PFSK-1 (cell line): ENCODE measurements around the gene CAPN9.

Experiments used
- FOXP2 ChIP-seq: optimal IDR thresholded peaks from 2 replicates; pipeline ENCODE3; 2011; ENCODE audit warnings: borderline replicate concordance, control low read depth, inconsistent platforms; ENCODE audit not compliant: insufficient read depth; ENCODE audit errors: extremely low read length, extremely low read depth
- POLR2AphosphoS5 ChIP-seq: IDR thresholded peaks from 2 replicates; pipeline ENCODE4 v1.6.1; 2012; ENCODE audit warnings: low read depth, mild to moderate bottlenecking, control low read depth, low read length, moderate library complexity
- SIN3A ChIP-seq: IDR thresholded peaks from 2 replicates; pipeline ENCODE4 v1.6.1; 2012; ENCODE audit warnings: mild to moderate bottlenecking, low read length, moderate library complexity, borderline replicate concordance; ENCODE audit not compliant: insufficient read depth
- TAF1 ChIP-seq: IDR thresholded peaks from 2 replicates; pipeline ENCODE4 v1.6.1; 2012; ENCODE audit warnings: low read length, control low read depth, borderline replicate concordance; ENCODE audit not compliant: insufficient read depth
- TF ChIP-seq, protein P1 (sequence below), 2 experiments: IDR thresholded peaks; 2 replicates each; pipeline versions ENCODE4 v1.6.1 to v1.8.0; 2011 to 2012; ENCODE audit warnings: low read depth in 2 of 2, low read length in 2 of 2, control low read depth in 1 of 2, inconsistent platforms in 1 of 2, mild to moderate bottlenecking in 1 of 2, moderate library complexity in 1 of 2; ENCODE audit not compliant: insufficient read depth in 1 of 2

The CAPN9 gene

DNA sequence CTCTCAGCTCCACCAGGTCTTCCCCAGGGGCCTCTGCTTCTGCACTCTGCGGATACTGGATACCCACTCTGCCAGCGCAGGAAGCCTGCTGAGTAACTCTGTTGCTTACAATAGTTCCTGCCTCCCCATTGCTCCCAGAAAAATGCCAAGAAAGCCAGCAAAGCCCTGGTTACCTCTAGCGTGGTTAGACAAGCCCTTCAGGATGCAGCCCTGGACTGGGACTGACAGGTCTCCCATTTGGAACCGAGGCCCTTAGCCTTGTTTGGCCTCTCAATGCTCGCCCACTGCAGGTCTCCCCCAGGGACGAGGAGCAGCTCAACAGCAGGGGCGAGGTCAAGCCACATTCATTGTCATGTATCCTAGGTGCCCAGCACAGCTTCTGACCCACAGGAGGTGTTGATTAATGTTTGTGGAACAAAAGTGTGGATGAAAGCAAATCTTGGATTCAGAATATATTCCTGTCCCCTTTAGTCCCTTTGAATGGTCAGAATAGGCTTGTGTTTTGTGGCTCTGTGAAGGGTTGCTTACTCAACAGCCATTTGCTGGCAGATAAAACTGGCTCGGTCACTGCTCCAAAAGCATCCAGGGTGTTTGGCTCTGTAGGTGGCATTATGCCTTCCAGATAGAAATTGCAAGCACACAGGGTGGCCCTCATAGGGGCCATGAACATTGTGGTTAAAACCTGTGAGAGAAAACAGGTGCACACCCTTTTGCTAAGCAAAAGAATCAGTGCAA lies 62.2 kb downstream of the CAPN9 start:
- TF ChIP-seq SIN3A (no peak), TAF1 (no peak), FOXP2 (no peak), POLR2AphosphoS5 (no peak)
- TF ChIP-seq, protein P1, sequence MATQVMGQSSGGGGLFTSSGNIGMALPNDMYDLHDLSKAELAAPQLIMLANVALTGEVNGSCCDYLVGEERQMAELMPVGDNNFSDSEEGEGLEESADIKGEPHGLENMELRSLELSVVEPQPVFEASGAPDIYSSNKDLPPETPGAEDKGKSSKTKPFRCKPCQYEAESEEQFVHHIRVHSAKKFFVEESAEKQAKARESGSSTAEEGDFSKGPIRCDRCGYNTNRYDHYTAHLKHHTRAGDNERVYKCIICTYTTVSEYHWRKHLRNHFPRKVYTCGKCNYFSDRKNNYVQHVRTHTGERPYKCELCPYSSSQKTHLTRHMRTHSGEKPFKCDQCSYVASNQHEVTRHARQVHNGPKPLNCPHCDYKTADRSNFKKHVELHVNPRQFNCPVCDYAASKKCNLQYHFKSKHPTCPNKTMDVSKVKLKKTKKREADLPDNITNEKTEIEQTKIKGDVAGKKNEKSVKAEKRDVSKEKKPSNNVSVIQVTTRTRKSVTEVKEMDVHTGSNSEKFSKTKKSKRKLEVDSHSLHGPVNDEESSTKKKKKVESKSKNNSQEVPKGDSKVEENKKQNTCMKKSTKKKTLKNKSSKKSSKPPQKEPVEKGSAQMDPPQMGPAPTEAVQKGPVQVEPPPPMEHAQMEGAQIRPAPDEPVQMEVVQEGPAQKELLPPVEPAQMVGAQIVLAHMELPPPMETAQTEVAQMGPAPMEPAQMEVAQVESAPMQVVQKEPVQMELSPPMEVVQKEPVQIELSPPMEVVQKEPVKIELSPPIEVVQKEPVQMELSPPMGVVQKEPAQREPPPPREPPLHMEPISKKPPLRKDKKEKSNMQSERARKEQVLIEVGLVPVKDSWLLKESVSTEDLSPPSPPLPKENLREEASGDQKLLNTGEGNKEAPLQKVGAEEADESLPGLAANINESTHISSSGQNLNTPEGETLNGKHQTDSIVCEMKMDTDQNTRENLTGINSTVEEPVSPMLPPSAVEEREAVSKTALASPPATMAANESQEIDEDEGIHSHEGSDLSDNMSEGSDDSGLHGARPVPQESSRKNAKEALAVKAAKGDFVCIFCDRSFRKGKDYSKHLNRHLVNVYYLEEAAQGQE (IDR thresholded peaks at IDR 0.05; ENCODE audit: insufficient read depth in 1 of 2, low read depth in 2 of 2, low read length in 2 of 2), result no peak

GRCh38 chr1:230812568-230812967 lies 65.4 kb downstream of the CAPN9 start:
- no peak for TF ChIP-seq FOXP2
- TF ChIP-seq TAF1, result no peak
- no peak for TF ChIP-seq POLR2AphosphoS5
- TF ChIP-seq, protein P1 (IDR thresholded peaks at IDR 0.05; ENCODE audit: insufficient read depth in 1 of 2, low read depth in 2 of 2, low read length in 2 of 2), result no peak
- TF ChIP-seq SIN3A, result no peak

GRCh38 chr1:230814949-230815692 lies 67.9 kb downstream of the CAPN9 start:
- TF ChIP-seq, protein P1 (IDR thresholded peaks at IDR 0.05; ENCODE audit: insufficient read depth in 1 of 2, low read depth in 2 of 2, low read length in 2 of 2), result no peak
- TF ChIP-seq SIN3A, result no peak
- TF ChIP-seq POLR2AphosphoS5, result no peak
- no peak for TF ChIP-seq FOXP2
- TF ChIP-seq TAF1, result no peak

DNA sequence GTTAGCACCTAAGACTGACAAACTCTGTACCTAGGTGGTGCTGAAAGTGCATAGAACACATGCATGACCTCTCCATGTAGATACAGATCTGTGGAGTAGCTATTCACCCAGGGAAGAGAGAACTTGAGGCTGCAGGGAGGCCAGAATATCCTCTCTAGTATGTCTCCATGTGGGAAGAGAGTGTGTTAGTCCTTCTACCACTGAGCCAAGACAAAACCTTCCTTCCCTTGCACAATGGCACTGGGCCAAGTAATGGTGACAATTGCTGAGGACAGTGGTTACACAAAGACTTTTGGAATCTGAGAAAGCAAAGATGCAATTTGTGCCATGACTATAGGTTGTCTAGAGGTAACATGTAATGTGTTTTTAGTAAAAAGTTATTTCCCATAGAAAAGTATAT lies 68.8 kb downstream of the CAPN9 start:
- TF ChIP-seq POLR2AphosphoS5 (no peak), TAF1 (no peak), FOXP2 (no peak), SIN3A (no peak)
- TF ChIP-seq, protein P1 (IDR thresholded peaks at IDR 0.05; ENCODE audit: insufficient read depth in 1 of 2, low read depth in 2 of 2, low read length in 2 of 2), result no peak
